ENCODE results near the gene IPO13. TPM values are rescaled to one million over a fixed set of nuclear protein-coding genes. Genes with fewer than 3 reads are reported as not detected.

Gene IPO13
- total and polyA plus RNA-seq, 4 donors: 7.3 to 35.4 (median 17.4) TPM

GRCh38 chr1:43970502-43970901 is 23.8 kb downstream of the IPO13 start:
- WGBS, 2 donors: 53 to 71% methylated on average over 5 of the region's 5 CpGs
- no peaks in the 10 kb centered on the region for H3K9me3 ChIP-seq (ENCODE audit: control insufficient read depth in 4 of 4, insufficient read depth in 3 of 4, low read length in 3 of 4)
- ATAC-seq (ENCODE audit: insufficient read depth, low FRiP score) (no peak), DNase-seq (no peak)
- peaks cover 0 to 17% (median 0%) of the 10 kb centered on the region in 5 donors for H3K4me1 ChIP-seq (ENCODE audit: control insufficient read depth in 5 of 5, insufficient read depth in 5 of 5, low read length in 5 of 5)
- no peak overlapping the region for H3K9ac ChIP-seq (ENCODE audit: insufficient read depth in 1 of 2, low read length in 2 of 2)
- peaks cover under 1 to 19% (median 5%) of the 10 kb centered on the region in 4 donors for H3K36me3 ChIP-seq (ENCODE audit: control insufficient read depth in 4 of 4, insufficient read depth in 4 of 4, low read length in 4 of 4)
- no peaks in the 10 kb centered on the region for H3K27me3 ChIP-seq (ENCODE audit: control insufficient read depth in 3 of 3, insufficient read depth in 3 of 3, low read length in 2 of 3)
- no peak for TF ChIP-seq CTCF (IDR thresholded peaks at IDR 0.05; ENCODE audit: control extremely low read depth, extremely low read depth)
- H3K27ac ChIP-seq (ENCODE audit: low read depth in 1 of 2, low read length in 1 of 2): no peak overlapping the region
- peak overlapping the region; percentile 71 for H3K4me3 ChIP-seq

GRCh38 chr1:43970911-43971310 is 24.2 kb downstream of the IPO13 start:
- Histone ChIP-seq H3K9ac (ENCODE audit: insufficient read depth in 1 of 2, low read length in 2 of 2) (no peak overlapping the region), H3K9me3 (ENCODE audit: control insufficient read depth in 4 of 4, insufficient read depth in 3 of 4, low read length in 3 of 4) (no peaks in the 10 kb centered on the region), H3K4me1 (ENCODE audit: control insufficient read depth in 5 of 5, insufficient read depth in 5 of 5, low read length in 5 of 5) (peaks cover 0 to 21% (median 4%) of the 10 kb centered on the region in 5 donors), H3K4me3 (peak overlapping the region; percentile 71), H3K27ac (ENCODE audit: low read depth in 1 of 2, low read length in 1 of 2) (no peak overlapping the region), H3K27me3 (ENCODE audit: control insufficient read depth in 3 of 3, insufficient read depth in 3 of 3, low read length in 2 of 3) (no peaks in the 10 kb centered on the region), H3K36me3 (ENCODE audit: control insufficient read depth in 4 of 4, insufficient read depth in 4 of 4, low read length in 4 of 4) (peaks cover 0 to 16% (median 5%) of the 10 kb centered on the region in 4 donors)
- 93 to 95% methylated on average over 9 of the region's 9 CpGs for WGBS, 2 donors
- no peak for ATAC-seq (ENCODE audit: insufficient read depth, low FRiP score)
- no peak for TF ChIP-seq CTCF (IDR thresholded peaks at IDR 0.05; ENCODE audit: control extremely low read depth, extremely low read depth)
- no peak for DNase-seq

DNA sequence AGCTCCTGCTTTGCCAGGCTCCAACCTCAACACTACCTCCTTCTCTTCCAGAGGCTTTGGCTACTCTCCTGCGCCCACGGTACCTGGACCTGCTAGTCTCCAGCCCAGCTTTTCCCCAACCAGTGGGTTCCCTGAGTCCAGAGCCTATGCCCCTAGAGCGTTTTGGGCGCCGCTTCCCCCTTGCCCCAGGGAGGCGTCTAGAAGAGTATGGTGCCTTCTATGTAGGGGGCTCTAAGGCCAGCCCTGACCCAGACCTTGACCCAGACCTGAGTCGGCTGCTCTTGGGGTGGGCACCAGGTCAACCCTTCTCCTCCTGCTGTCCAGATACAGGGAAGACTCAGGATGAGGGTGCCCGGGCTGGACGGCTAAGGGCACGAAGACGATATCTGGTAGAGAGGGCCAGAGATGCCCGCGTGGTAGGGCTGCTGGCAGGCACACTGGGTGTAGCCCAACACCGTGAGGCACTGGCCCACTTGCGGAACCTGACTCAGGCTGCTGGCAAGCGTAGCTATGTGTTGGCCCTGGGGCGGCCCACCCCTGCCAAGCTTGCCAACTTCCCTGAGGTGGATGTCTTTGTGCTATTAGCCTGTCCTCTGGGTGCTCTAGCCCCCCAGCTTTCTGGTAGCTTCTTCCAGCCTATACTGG is 24.7 kb downstream of the IPO13 start:
- Histone ChIP-seq H3K36me3 (ENCODE audit: control insufficient read depth in 4 of 4, insufficient read depth in 4 of 4, low read length in 4 of 4) (peaks cover 0 to 14% (median 9%) of the 10 kb centered on the region in 4 donors), H3K4me3 (no peak overlapping the region), H3K4me1 (ENCODE audit: control insufficient read depth in 5 of 5, insufficient read depth in 5 of 5, low read length in 5 of 5) (peaks cover 0 to 26% (median 9%) of the 10 kb centered on the region in 5 donors), H3K9me3 (ENCODE audit: control insufficient read depth in 4 of 4, insufficient read depth in 3 of 4, low read length in 3 of 4) (no peaks in the 10 kb centered on the region), H3K27me3 (ENCODE audit: control insufficient read depth in 3 of 3, insufficient read depth in 3 of 3, low read length in 2 of 3) (no peaks in the 10 kb centered on the region), H3K9ac (ENCODE audit: insufficient read depth in 1 of 2, low read length in 2 of 2) (no peak overlapping the region), H3K27ac (ENCODE audit: low read depth in 1 of 2, low read length in 1 of 2) (no peak overlapping the region)
- ATAC-seq (ENCODE audit: insufficient read depth, low FRiP score) (no peak), DNase-seq (no peak)
- 97 to 98% methylated on average over 17 of the region's 17 CpGs for WGBS, 2 donors
- no peak for TF ChIP-seq CTCF (IDR thresholded peaks at IDR 0.05; ENCODE audit: control extremely low read depth, extremely low read depth)

All from lung (tissue), 12 donors.